SK-N-SH (cell line): ENCODE results near the gene SCARB2. TPM values are rescaled to one million over a fixed set of nuclear protein-coding genes. Genes with fewer than 3 reads are reported as not detected.
A peak's percentile ranks its signal among the peaks of the same experiment; 100 is the strongest.

Source experiments
- CTCF ChIA-PET: fragments of 300-600, 350-600 bp; formaldehyde crosslinking; extraction: SDS; loops from one replicate; lab custom pipeline; 2021; lab: Yijun Ruan, JAX
- POLR2A ChIA-PET: fragments of 350-600 bp; sonication (Branson Sonifier 250); formaldehyde crosslinking; extraction: SDS; loops from one replicate; lab custom pipeline; 2020; ENCODE audit warnings: antibody characterized with exemption, inconsistent platforms; lab: Yijun Ruan, JAX
- DNase-seq: peaks from one replicate; pipeline ENCODE4 v3.0.0; 2012
- H2AFZ ChIP-seq: fragments of 200-600 bp; sonication (generic); 2 replicates; pipeline ENCODE4 v1.8.1; 2016; ENCODE audit warnings: antibody characterized with exemption, mild to moderate bottlenecking, low read depth
- H3F3A ChIP-seq: fragments of 200-600 bp; sonication (generic); replicated peaks from 2 replicates; pipeline ENCODE3; 2016; ENCODE audit warnings: antibody characterized with exemption, mild to moderate bottlenecking; ENCODE audit not compliant: insufficient read depth
- H3K27ac ChIP-seq, 2 experiments: fragments of 200-500 bp in 1 of 2; fragments of 200-600 bp in 1 of 2; sonication (Bioruptor generic) in 1 of 2; sonication (generic), shearing (Covaris generic) in 1 of 2; 2 replicates each; pipeline versions ENCODE4 v1.5.1 to v1.6.1; 2014 to 2016; ENCODE audit warnings: low read depth in 2 of 2, inconsistent platforms in 1 of 2, low read length in 1 of 2, mild to moderate bottlenecking in 1 of 2, mixed read lengths in 1 of 2
- H3K27me3 ChIP-seq: fragments of 200-600 bp; sonication (generic), shearing (Covaris generic); 2 replicates; pipeline ENCODE4 v1.6.1; 2016; ENCODE audit warnings: mixed run types; ENCODE audit not compliant: insufficient read depth
- H3K36me3 ChIP-seq, 2 experiments: fragments of 200-500 bp in 1 of 2; fragments of 200-600 bp in 1 of 2; sonication (Bioruptor generic) in 1 of 2; sonication (generic) in 1 of 2; replicated peaks in 1 of 2; 2 replicates each; pipeline versions ENCODE3 to v1.5.1; 2014 to 2016; ENCODE audit warnings: low read length in 1 of 2, mild to moderate bottlenecking in 1 of 2; ENCODE audit not compliant: insufficient read depth in 2 of 2, control insufficient read depth in 1 of 2
- H3K4me1 ChIP-seq, 2 experiments: fragments of 200-500 bp in 1 of 2; fragments of 200-600 bp in 1 of 2; sonication (Bioruptor generic) in 1 of 2; sonication (generic), shearing (Covaris generic) in 1 of 2; 2 replicates each; pipeline versions ENCODE4 v1.5.1 to v1.6.1; 2014 to 2016; ENCODE audit warnings: low read depth in 1 of 2, low read length in 1 of 2, mixed run types in 1 of 2; ENCODE audit not compliant: insufficient read depth in 2 of 2, control insufficient read depth in 1 of 2
- H3K4me2 ChIP-seq: fragments of 200-600 bp; sonication (generic), shearing (Covaris generic); 2 replicates; pipeline ENCODE4 v1.6.1; 2017; ENCODE audit warnings: mixed run types
- H3K4me3 ChIP-seq, 2 experiments: fragments of 200-500 bp in 1 of 2; fragments of 200-600 bp in 1 of 2; sonication (Bioruptor generic) in 1 of 2; sonication (generic), shearing (Covaris generic) in 1 of 2; 2 replicates each; pipeline versions ENCODE4 v1.5.1 to v1.8.1; 2014 to 2016; ENCODE audit warnings: low read depth in 2 of 2, inconsistent platforms in 1 of 2, low read length in 1 of 2, mild to moderate bottlenecking in 1 of 2, mixed read lengths in 1 of 2, moderate library complexity in 1 of 2
- H3K79me2 ChIP-seq: fragments of 200-600 bp; sonication (generic); 2 replicates; pipeline ENCODE4 v1.8.1; 2017; ENCODE audit warnings: mild to moderate bottlenecking; ENCODE audit not compliant: insufficient read depth
- H3K9ac ChIP-seq: fragments of 200-600 bp; sonication (generic); 2 replicates; pipeline ENCODE4 v1.6.1; 2017; ENCODE audit warnings: mixed run types
- H3K9me2 ChIP-seq: fragments of 200-600 bp; sonication (generic); 2 replicates; pipeline ENCODE4 v1.6.1; 2017; ENCODE audit warnings: mixed run types
- H3K9me3 ChIP-seq: fragments of 200-600 bp; sonication (generic); 2 replicates; pipeline ENCODE4 v1.6.1; 2017; ENCODE audit warnings: mixed run types, mild to moderate bottlenecking, moderate library complexity
- H4K20me1 ChIP-seq: fragments of 200-600 bp; sonication (generic); 2 replicates; pipeline ENCODE4 v1.6.1; 2017; ENCODE audit warnings: mild to moderate bottlenecking, mixed run types; ENCODE audit not compliant: insufficient read depth
- GABPA ChIP-seq: IDR thresholded peaks from 2 replicates; pipeline ENCODE4 v1.4.0; 2012; ENCODE audit warnings: low read depth, mild to moderate bottlenecking
- GATA2 ChIP-seq: sonication (generic); formaldehyde crosslinking; IDR thresholded peaks from 2 replicates; pipeline ENCODE4 v1.5.0; 2020; ENCODE audit warnings: mild to moderate bottlenecking, missing genetic modification reagents
- JUND ChIP-seq: IDR thresholded peaks from 2 replicates; pipeline ENCODE4 v1.4.0; 2012
- MAX ChIP-seq: IDR thresholded peaks from 2 replicates; pipeline ENCODE4 v1.4.0; 2012; ENCODE audit warnings: low read depth
- MXI1 ChIP-seq: IDR thresholded peaks from 2 replicates; pipeline ENCODE4 v1.6.1; 2012; ENCODE audit warnings: mild to moderate bottlenecking, low read depth, low read length, improper control_type of control experiment
- NRF1 ChIP-seq: IDR thresholded peaks from 2 replicates; pipeline ENCODE4 v1.6.1; 2012; ENCODE audit warnings: low read depth, mild to moderate bottlenecking, low read length
- POLR2AphosphoS5 ChIP-seq: IDR thresholded peaks from 2 replicates; pipeline ENCODE4 v1.6.1; 2012; ENCODE audit warnings: low read depth, low read length
- RCOR1 ChIP-seq: fragments of 150-350 bp; IDR thresholded peaks from 2 replicates; pipeline ENCODE4 v1.6.1; 2017; ENCODE audit warnings: antibody characterized with exemption, low read length
- RFX5 ChIP-seq: IDR thresholded peaks from 2 replicates; pipeline ENCODE4 v1.6.1; 2012; ENCODE audit warnings: mild to moderate bottlenecking, improper control_type of control experiment, low read length
- TEAD4 ChIP-seq: IDR thresholded peaks from 2 replicates; pipeline ENCODE4 v1.4.0; 2012; ENCODE audit warnings: mild to moderate bottlenecking, borderline replicate concordance; ENCODE audit not compliant: insufficient read depth
- USF2 ChIP-seq: fragments of 150-350 bp; IDR thresholded peaks from 2 replicates; pipeline ENCODE4 v1.6.1; 2017; ENCODE audit warnings: antibody characterized with exemption, low read length, low read depth, borderline replicate concordance
- WGBS: methylation state at CpG from one replicate; pipeline ENCODE4 v1.1.6; 2017; ENCODE audit warnings: low lambda C conversion rate; 5-methylcytosine and 5-hydroxymethylcytosine counted together
- polyA plus RNA-seq, 3 experiments: library from polyadenylated mRNA; depleted of rRNA; stranded (reverse); fragments of >200 nt; gene quantifications; 2 replicates each; pipeline ENCODE4 v1.2.3, GENCODE V29; 2012
- TF ChIP-seq, protein P1 (sequence below): IDR thresholded peaks from 2 replicates; pipeline ENCODE4 v1.4.0; 2012; ENCODE audit warnings: low read depth, borderline replicate concordance
- TF ChIP-seq, protein P2 (sequence below): IDR thresholded peaks from 2 replicates; pipeline ENCODE4; 2012
- TF ChIP-seq, protein P3 (sequence below): fragments of 150-350 bp; IDR thresholded peaks from 2 replicates; pipeline ENCODE4 v1.6.1; 2016; ENCODE audit warnings: mild to moderate bottlenecking, low read depth, low read length

The SCARB2 gene
- polyA plus RNA-seq (2012; rRNA removed): 81.3 and 82.6 TPM in 2 replicates
- polyA plus RNA-seq (2012; cell fraction: cytosol; rRNA removed): 108 TPM in 2 replicates
- polyA plus RNA-seq (2012; cell fraction: nucleus; rRNA removed): 45.5 and 83.0 TPM in 2 replicates

- H3K4me2 ChIP-seq: peak within 1 kb of the TSS; percentile 96
- peak within 1 kb of the TSS; percentile 88 to 95 for H3K27ac ChIP-seq
- H4K20me1 ChIP-seq: peaks cover 9% of the 10 kb centered on the region; the same call in 1 of the 2 replicates
- peak within 1 kb of the TSS; percentile 85 to 86 for H3K4me3 ChIP-seq
- WGBS: 0% methylated on average over 3 of the region's 94 CpGs
- no peaks in the 10 kb centered on the region for H3K36me3 ChIP-seq
- no peaks in the 10 kb centered on the region for H3K9me2 ChIP-seq
- POLR2A ChIA-PET: interaction anchor here (0.6 to 2.7 kb wide), 6 partner anchors 15 to 94 kb away, joined by 4 to 16 read pairs (median 8); partner anchors contain the start of genes FAM47E and STBD1
- peak within 1 kb of the TSS; percentile 99 for H2AFZ ChIP-seq
- TF ChIP-seq USF2 (peak; percentile 58), GATA2 (CRISPR knock-in tag) (no peak), MAX (0 out of 2 replicates have a peak, but pooled peaks have one; percentile 8), NRF1 (peak; percentile 69), MXI1 (peak; percentile 66), POLR2AphosphoS5 (peak; percentile 78)
- TF ChIP-seq, protein P1, sequence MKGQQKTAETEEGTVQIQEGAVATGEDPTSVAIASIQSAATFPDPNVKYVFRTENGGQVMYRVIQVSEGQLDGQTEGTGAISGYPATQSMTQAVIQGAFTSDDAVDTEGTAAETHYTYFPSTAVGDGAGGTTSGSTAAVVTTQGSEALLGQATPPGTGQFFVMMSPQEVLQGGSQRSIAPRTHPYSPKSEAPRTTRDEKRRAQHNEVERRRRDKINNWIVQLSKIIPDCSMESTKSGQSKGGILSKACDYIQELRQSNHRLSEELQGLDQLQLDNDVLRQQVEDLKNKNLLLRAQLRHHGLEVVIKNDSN: peak; percentile 87
- TF ChIP-seq, protein P2, sequence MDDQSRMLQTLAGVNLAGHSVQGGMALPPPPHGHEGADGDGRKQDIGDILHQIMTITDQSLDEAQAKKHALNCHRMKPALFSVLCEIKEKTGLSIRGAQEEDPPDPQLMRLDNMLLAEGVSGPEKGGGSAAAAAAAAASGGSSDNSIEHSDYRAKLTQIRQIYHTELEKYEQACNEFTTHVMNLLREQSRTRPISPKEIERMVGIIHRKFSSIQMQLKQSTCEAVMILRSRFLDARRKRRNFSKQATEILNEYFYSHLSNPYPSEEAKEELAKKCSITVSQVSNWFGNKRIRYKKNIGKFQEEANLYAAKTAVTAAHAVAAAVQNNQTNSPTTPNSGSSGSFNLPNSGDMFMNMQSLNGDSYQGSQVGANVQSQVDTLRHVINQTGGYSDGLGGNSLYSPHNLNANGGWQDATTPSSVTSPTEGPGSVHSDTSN: no peak
- peak; percentile 96 for DNase-seq
- peaks cover 20% of the 10 kb centered on the region for H3F3A ChIP-seq
- CTCF ChIA-PET: interaction anchor here (1.1 to 7.6 kb wide), 6 partner anchors 9 to 881 kb away, joined by 3 to 65 read pairs (median 3); no protein-coding TSS in a partner anchor
- H3K9ac ChIP-seq: peak within 1 kb of the TSS; percentile 91
- no peaks in the 10 kb centered on the region for H3K9me3 ChIP-seq
- peaks cover 52% of the 10 kb centered on the region for H3K79me2 ChIP-seq
- no peaks in the 10 kb centered on the region for H3K27me3 ChIP-seq
- peaks cover 18 to 32% of the 10 kb centered on the region in 2 experiments; a peak in 3 of 4 replicates for H3K4me1 ChIP-seq
Observed at GRCh38 chr4:76213415-76214176, at the start of gene SCARB2. TSS of gene SCARB2 (minus strand) at chr4:76213824. CDS start at chr4:76213543, 281 bp downstream.

DNA sequence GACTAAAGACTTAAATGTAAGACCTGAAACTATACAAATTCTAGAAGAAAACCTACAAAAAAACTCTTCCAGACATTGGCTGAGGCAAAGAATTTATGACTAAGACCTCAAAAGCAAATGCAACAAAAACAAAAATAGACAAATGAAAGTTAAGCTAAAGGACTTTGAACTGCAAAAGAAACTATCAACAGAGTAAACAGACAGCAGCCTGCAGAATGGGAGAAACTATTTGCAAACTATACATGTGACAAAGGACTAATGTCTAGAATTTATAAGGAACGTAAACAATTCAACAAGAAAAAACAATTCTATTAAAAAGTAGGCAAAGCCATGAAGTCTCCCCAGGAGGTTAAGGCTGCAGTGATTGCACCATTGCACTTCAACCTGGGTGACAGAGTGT lies 46.9 kb upstream of the SCARB2 start:
- 43% methylated on average over 1 of the region's 1 CpG for WGBS
- no peaks in the 10 kb centered on the region for H3K27me3 ChIP-seq
- no peak overlapping the region for H3K4me2 ChIP-seq
- H3K36me3 ChIP-seq: no peaks in the 10 kb centered on the region
- no peaks in the 10 kb centered on the region for H3K9me3 ChIP-seq
- no peaks in the 10 kb centered on the region for H3K4me1 ChIP-seq
- TF ChIP-seq RCOR1 (no peak), TEAD4 (no peak), JUND (no peak), NRF1 (no peak), RFX5 (no peak), POLR2AphosphoS5 (no peak), GABPA (no peak)
- TF ChIP-seq, protein P3, sequence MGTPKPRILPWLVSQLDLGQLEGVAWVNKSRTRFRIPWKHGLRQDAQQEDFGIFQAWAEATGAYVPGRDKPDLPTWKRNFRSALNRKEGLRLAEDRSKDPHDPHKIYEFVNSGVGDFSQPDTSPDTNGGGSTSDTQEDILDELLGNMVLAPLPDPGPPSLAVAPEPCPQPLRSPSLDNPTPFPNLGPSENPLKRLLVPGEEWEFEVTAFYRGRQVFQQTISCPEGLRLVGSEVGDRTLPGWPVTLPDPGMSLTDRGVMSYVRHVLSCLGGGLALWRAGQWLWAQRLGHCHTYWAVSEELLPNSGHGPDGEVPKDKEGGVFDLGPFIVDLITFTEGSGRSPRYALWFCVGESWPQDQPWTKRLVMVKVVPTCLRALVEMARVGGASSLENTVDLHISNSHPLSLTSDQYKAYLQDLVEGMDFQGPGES: no peak
- ChIA-PET CTCF (no interaction called here), POLR2A (no interaction called here)
- H3K9me2 ChIP-seq: no peaks in the 10 kb centered on the region
- H3K27ac ChIP-seq: no peak overlapping the region
- DNase-seq: no peak
- H3F3A ChIP-seq: no peaks in the 10 kb centered on the region
- H3K9ac ChIP-seq: no peak overlapping the region
- H2AFZ ChIP-seq: no peak overlapping the region
- no peak overlapping the region for H3K4me3 ChIP-seq
- H4K20me1 ChIP-seq: no peaks in the 10 kb centered on the region
- no peaks in the 10 kb centered on the region for H3K79me2 ChIP-seq
